Stimulated activated CD8-positive, alpha-beta memory T cell treated with anti-CD3 and anti-CD28 coated beads, Interleukin-4, amount 100 ng/mL, for 1 hour (primary cell): ENCODE results near the gene ALLC.

Source experiments
- DNase-seq, 2 donors: peaks; one replicate each; pipeline ENCODE4 v3.0.0-alpha.2; 2020; ENCODE audit warnings: low read depth in 2 of 2, low spot score in 1 of 2

ALLC gene

DNA sequence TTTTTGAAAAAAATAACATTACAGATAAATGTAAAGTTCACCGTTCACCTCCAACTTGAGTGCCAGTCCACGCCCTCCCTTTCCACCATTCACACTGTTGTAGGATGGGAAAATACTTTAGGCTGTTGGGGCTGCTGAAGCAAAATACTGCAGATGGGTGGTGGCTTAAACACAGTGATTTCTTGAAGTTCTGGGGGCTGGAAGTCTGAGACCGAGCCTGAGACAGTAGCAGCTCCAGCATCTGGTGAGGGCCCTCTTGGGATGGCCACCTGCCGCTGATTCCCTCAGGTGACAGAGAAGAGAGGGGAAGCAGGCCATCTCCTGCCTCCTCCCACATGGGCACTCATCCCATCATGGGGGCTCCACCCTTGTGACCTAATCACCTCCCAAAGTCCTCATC lies 17.7 kb downstream of the ALLC start:
- no peak for DNase-seq

DNA sequence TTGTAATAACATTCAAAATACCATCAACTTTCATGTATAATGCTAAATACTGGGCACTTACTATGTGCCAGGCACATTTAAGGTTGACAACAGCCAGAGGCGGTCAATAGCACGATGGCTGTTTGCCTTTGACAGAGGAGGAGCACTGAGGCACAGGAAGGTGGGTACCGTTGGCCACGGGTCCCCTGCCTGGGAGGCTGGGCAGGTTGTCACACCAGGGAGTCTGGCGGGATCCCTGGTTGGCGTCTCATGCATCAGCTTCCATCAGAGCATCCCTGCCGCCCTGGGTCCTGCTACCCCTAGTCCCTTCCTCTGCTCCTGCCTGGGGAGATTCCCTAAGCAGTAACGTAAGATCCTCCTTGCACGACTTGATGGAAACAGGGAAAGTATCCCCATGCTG lies 19.4 kb downstream of the ALLC start:
- no peak for DNase-seq

DNA sequence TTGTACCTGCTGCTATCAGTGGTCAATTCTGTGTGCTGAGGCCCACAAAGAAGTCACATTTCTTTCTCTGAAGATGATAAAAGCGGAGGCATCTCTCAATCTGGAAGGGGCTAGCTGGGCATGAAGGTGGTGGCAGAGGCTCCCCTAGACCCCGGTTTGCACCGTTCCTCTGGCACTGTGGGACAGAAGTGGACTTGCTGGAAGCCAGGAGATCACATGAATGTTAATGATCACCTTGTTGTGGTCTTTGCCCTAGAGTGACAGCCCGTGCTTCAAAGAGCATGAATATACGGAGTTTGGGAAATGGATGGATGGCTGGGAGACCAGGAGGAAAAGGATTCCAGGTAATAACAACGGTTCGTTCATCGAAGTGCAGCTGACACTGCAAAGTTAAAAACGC lies 20.2 kb downstream of the ALLC start:
- DNase-seq: no peak

DNA sequence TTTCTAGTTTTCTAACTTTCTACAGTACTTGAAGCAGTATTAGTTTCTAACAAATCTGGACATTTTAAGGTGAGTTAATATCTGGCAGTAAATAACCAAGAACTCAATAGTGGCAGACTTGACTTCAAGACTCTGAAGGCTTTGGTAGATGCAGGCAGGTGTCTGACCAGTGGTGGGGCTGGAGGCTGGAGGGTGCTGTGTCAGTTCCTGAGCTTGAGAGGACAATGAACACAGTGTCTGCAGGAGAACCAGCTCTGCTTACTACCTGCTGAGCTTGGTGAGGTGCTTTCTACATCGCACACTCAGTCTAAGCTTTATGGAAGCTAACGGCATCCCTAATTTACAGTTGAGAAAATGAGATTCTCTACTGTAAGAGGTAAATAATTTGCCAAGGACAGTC lies 21.2 kb downstream of the ALLC start:
- DNase-seq: no peak

DNA sequence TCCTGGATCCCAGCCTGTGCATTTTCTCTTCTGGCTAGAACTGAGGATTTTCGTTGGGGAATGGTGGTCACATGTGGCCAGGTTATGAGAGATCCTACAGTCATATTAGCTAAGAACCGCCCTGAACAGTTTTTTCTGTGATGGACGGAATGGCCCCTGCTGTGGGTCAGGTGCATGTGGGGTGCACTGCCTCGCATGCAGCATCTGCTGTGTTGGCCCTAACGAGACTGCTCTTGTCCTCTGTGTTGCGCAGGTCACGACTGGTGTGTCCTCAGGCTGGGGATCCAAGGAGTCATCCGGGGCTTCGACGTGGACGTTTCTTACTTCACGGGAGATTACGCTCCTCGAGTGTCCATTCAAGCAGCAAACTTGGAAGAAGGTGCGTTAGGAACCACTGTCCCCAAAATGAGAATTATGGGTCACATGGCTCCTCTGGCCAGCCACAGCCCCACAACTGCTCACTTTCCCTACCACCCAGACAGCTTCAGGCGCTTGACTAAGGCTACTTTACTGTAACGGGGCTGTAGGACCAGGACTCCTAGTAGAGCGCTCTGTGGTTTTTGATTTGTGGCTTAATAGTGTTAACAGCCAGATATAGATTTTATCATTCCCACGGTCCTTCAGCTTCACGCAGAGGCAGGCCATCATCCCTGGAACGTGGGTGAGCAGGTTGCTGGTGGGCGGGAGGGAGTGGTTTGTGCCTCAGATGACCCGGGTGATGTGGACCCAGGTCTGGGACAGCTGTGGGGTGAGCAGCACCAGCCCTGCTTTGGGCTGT lies 21.8 kb downstream of the ALLC start:
- DNase-seq: no peak

DNA sequence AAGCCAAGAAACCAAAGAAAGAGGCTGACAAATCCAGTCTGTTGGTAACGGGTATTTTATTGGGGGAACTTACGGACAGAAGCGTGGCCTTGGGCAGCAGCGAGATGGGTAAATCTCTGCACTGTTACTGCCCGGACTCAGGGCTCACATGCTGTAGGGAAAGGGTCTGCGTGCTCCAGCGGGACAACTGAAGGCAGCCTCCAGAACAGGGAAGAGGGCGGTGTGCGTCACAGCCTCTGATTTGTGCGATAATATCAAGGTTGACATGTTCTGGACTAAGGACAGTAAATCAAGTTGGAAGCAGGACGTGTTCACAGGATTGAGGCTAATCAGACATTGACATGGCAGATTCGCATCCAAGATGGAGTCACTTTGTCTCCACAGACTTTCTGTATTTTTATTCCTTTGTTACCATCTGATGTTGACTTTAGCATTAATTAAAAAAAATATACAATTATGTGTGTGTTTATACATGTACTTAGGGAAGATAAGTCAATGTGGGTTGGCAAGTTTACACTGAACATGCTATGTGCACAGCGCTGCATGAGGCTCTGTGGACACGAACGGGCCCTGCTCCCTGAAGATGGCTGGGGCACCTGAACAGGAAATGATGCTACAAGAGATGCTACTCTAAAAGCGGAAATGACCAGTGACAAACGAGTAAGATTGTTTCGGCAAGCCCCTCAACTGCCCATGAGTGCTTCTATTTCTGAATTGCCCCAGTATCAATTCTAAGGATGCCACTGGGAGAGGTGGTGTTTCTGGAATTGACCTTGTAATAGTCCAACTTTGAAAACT lies 22.7 kb downstream of the ALLC start:
- DNase-seq: no peak

DNA sequence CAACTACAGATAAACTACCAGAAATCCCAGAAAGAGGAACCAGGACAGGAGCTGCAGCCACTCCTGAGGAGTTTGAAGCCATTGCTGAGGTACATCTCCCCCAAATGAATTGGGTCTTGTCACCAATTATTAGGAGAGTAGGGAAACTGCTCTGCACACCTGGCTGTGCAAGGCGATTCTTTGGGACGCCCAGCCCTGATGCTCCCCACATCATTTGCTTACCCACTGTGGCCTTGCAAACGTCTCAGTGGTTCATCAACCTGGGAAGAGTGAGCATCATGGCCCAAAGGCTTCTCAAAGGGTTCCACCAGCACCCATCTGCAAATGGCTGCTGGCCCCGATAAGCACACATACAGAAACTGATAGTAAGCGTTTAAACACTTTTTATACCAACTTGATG lies 23.6 kb downstream of the ALLC start:
- no peak for DNase-seq

DNA sequence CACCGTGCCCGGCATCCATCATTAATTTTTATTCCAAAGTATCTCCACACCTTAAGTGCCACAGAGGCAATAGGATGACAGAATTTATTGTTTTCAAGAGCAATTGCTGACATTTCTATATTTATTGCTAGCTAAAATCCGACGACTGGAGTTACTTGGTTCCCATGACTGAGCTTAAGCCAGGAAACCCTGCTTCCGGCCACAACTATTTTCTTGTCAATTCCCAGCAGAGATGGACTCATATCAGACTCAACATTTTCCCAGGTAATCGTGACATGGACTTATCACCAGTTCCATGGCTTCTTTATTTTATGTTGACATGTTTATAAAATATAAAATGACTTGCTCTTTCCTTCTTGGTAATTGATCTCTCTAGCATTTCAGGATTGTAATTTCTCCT lies 24.8 kb downstream of the ALLC start:
- no peak for DNase-seq

DNA sequence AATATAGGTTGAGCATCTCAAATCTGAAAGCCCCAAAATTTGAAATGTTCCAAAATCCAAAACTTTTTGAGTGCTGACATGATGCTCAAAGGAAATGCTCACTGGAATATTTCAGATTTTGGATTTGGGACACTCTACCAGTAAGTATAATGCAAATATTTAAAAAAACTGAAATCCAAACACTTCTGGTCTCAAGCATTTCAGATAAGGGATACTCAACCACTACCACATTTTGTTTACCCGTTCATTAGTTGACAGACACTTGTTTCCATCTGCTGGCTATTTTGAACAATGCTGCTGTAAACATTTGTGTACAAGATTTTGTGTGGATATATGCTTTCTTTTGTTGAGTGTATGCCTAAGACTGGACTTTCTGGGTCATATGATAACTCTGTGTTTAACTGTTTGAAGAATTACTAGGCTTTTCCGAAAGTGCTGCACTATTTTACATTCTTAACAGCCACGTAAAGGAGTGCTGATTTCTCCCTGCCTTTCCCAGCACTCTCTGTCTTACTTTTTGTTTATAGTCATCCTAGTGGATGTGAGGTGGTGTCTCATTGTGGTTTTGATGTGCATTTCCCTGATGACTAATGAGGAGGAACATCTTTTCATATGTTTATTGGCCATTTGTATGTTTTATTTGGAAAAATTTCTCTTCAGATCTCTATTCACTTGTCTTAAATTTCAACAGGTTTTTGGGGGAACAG lies 25.9 kb downstream of the ALLC start:
- no peak for DNase-seq

DNA sequence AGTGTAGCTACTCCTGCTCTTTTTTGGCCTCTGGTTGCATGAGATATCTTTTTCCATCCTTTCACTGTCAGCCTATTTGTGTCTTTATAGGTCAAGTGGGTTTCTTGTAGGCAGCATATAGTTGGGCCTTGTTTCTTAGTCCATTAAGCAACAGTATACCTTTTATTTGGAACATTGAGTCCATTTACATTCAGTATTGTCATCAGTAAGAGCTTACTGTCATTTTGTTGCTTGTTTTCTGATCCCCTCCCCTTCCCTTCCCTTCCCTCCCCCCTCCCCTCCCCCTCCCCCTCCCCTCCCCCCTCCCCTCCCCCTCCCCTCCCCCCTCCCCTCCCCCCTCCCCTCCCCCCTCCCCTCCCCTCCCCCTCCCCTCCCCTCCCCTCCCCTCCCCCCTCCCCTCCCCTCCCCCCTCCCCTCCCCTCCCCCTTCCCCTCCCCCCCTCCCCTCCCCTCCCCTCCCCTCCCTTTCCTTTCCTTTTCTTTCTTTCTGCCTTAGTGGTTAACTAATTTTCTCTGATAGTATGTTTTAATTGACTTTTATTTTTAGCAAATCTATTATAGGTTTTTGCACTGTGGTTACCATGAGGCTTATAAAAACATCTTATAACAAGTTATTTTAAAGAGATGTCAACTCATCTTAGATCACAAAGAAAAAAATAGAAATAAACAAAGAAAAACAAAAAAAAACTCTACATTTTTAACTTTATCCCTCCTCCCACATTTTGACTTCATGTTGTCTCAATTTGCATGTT lies 32.2 kb downstream of the ALLC start:
- no peak for DNase-seq

DNA sequence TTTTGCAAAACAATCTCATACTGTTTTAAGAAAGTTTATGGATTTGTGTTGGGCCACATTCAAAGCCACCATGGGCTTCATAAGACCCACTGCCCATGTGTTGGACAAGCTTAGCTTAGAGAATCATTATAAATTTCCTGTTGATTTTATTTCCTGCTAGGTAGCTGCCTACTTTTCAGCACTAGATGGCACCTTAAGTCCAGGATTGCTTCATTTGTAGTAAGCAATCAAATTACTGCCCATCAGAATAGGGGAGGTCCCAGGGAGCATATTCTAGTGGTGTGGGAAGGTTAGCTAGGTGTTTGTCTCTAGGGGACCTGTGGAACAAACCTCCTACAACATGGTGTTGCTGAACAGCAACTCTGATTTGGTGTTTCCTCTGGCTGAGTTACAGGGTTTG lies 34.4 kb downstream of the ALLC start:
- no peak for DNase-seq

DNA sequence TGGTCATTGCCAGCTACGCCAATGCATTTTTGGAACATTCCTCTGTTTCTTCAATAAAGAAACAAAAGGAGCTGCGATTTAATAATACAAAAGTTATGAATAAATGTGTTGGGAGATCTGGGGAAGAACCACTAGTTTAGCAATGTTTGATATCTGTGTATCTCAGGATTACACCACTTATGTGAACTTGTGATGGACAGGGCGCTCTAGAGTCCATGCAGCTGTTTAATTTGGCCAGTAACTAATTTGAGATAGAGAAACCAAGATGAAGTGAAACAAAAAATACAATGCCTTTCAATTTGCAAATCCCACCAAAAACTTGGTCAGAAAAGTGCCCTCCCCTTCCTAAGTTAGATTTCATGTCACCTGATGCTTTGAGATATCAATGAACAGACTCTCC lies 38.5 kb downstream of the ALLC start:
- DNase-seq: no peak

DNA sequence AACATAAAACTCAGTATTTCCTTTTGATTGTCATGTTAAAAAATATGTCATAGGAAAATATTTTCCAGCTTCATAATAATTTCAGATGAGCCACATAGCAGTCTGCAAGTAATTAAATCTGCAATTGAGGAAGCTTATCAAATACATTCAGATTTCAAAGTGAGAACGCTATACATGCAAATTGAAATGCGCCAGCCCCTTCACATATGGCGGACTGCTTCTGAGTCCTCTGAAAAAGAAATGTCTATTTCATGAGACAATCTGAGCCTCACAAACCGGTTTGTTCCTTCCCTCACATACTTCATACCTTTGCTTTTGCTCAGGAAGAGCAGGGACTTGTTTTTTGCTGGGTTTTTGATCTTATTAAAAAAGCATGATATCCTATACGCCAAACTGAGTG lies 43.1 kb downstream of the ALLC start:
- no peak for DNase-seq

DNA sequence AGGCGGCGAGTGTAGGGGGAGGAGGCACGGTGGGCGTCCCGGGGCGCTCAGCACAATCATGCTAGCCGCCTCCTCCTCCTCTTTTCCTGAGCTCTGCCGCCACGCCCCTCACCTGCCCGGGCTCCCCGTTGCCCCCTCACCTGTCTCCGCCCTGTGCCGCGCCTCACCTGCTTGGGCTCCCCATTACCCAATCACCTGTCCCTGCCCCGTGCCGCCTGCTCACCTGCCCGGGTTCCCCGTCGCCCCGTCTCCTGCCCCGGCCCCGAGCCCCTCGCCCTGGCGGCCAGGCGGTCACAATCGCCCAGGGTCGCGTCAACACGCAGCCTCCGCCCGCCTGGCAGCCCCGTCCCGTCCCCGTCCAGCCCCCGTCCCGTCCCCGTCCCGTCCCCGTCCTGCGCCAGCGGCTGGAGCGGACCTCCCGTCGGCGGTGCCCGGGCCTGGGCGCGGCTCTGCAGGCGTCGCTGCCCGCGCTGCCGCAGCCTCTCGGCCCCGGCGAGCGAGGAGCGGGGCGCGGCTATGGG lies 45.3 kb downstream of the ALLC start, which contains the start of gene DCDC2C:
TSS of gene DCDC2C (plus strand) at position 340 of the 521 bp plus-strand sequence. CDS start at position 517, 177 bp downstream.
- no peak for DNase-seq

DNA sequence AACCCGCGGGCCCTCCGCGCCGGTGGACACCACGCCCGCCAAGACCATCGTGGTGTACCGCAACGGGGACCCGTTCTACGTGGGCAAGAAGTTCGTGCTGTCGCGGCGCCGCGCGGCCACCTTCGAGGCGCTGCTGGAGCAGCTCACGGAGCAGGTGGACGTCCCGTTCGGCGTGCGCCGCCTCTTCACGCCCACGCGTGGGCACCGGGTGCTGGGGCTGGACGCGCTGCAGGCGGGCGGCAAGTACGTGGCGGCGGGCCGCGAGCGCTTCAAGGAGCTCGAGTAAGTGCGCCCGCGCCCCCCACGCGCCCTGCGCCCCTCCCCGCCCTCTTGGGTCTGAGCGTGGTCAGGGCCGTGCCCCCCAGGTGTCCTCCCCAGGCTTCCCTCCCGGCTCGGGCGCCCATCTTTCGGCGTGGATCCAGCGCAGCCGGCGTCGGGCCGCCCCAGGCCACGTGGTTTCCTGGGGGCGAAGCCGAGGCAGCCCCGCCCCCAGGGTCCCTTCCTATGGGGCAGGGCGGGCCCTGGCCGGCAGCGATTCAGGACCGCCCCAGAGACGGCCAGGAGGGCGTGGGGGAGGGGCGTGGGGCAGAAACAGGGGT lies 45.9 kb downstream of the ALLC start:
- DNase-seq: no peak

DNA sequence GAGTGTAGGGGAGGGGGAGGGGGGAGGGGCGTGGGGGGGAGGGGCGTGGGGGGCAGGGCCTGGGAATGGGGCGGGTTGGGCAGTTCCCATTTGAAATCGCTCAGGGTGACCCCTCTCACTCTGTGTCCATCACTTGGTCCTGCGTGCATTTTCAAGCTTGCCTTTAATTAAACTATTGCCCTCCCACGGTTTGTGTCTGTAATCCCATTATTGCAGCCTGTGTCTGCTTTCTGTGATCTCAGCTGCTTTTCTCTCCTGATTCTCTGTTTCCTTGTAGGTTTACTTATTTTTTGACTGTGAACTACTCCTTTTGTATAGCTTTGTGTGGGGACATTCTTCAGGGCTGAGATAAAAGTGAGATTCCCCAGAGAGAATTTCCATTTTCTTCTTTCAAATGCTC lies 46.7 kb downstream of the ALLC start:
- DNase-seq: no peak

DNA sequence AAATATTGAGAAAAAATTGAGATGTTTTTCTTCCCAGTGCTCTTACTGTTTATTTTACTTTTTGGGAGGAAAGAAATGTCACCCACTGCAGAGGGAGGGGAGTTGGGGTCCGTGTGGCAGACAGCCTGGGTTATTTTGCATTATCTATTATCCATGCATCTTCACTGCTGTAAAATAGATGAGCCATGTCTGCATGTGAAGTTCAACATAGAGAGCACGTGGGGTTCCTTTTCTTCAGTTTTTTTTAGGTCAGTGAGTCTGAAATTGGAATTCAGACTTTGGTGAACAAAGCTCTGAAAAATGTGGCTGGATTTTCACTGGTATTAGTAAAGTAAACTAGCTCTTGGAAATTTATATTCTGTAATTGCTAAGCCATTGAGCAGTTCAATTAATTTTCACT lies 47.8 kb downstream of the ALLC start:
- no peak for DNase-seq

DNA sequence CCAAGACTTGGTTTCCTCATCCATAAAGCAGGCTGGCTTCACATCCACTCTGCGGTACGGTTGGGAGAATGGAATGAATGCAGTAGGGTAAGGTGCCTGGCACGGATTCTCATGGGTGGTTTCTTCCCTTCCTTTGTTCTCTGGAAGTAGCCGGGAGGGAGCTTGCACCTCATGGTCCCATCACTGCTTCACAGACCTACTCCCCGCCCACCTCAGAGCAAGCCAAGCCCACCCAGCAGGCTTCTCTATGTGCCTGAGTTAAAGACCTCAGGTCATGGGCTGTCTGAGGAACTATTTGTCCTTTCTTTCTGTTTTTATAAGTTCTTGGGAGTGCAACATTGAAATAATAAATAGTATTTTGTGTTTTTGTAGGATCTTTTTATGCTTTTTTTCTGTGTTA lies 48.9 kb downstream of the ALLC start:
- DNase-seq: no peak

DNA sequence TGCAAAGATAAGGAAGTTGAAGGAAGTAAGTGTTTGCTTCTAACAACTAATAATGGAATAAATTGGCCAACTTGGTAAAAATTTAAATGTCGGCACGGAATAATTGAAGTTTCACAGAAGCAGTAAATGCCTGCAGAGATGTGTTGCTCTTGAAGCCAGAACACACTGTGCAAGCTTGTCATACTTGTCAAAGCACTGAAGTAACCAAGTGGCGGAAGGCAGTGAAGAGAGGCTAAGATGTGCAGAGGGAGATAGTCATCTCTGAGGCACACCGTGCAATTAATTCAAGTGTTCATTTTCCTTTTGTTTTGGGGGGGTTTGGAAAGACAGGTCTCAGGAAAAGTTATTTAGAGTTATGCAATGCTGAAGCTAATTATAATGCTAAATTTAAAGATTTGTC lies 50.6 kb downstream of the ALLC start:
- no peak for DNase-seq

DNA sequence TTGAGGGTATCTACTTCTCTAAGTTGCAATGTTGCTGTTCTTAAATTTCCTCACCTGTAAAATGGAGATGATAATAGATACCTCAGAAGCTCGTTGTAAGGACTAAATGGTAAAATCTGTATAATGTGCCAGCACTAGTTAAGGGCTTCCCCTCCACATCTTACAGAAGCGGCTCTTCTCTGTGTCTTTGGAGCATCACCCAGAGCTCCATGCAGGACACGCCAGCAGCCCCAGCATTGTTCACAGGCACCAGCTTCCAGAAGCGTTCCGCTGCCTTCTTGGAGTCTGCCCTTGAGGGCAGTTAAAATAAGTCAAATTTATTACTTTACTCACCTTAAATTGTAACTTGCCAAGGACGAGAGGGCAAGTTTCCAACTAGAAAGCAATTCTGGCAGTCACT lies 51.2 kb downstream of the ALLC start:
- DNase-seq: no peak

DNA sequence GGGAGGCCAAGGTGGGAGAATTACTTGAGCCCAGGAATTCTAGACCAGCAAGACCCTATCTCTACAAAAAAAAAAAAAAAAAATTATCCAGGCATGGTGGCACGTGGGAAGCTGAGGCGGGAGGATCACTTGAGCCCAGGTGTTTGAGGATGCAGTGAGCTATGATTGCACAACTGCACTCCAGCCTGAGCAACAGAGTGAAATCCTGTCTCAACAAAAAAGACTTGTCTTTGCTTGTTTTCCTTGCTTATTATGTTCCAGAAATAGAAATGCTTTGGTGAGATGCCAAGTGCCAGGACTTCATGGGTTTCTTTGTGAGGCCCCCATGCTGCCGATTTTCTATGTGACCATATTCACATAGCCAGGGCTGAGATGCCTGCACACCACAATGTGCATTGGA lies 54.4 kb downstream of the ALLC start:
- no peak for DNase-seq
